HUDEP-2 (cell line): ENCODE measurements around the gene MLYCD.

Experiments
- DNase-seq, 76 experiments: peaks; one replicate each; lab custom pipeline; 2025; ENCODE audit not compliant: unreplicated experiment in 76 of 76; lab: John Stamatoyannopoulos, UW

MLYCD gene

DNA sequence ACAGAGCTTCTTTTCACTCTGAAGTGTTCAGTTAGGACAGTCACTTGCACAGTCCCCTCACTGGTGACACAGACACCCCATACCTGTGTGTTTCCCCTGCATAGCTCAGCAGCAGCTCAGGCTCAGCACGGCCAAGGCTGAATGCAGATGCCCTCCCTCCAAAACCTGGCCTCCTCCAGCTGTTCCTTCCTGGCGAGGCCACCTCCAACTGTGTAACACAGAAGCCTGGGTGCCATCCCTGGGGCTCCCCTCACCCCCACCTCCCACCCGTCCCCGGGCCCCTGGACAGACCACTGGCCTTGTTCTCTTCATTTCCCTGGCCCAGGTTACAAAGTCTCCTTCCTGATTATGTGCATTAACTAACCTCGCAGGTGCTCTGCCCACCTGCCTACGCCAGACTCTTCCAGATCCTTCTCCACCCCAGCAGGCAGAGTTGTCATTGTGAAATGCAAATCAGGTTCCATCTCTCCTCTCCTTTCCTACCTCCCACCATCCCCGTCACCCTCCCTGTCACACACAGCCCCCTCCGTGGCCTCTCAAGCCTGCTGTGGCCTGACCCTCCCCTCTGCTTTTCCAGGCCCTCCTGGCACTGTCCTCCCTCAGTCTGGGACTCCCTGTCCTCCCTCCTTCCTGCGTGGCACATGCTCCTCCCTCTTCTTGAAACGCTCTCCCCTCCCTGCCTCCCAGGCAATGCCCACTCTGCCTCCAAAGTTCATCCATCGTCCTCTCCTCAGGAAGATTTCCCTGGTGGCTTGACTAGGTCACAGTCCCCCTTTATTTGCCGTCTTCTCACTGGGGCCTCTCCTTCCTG, 26.4 kb downstream of the MLYCD start:
- DNase-seq, result no peak

- no peak for DNase-seq
These were observed 27.2 kb downstream of the MLYCD start for GRCh38 chr16:83925957-83926725.

GRCh38 chr16:83926726-83927397, 27.9 kb downstream of the MLYCD start:
- DNase-seq, result peak in 52 of 76 experiments; percentile 3 to 67 (median 32)

DNA sequence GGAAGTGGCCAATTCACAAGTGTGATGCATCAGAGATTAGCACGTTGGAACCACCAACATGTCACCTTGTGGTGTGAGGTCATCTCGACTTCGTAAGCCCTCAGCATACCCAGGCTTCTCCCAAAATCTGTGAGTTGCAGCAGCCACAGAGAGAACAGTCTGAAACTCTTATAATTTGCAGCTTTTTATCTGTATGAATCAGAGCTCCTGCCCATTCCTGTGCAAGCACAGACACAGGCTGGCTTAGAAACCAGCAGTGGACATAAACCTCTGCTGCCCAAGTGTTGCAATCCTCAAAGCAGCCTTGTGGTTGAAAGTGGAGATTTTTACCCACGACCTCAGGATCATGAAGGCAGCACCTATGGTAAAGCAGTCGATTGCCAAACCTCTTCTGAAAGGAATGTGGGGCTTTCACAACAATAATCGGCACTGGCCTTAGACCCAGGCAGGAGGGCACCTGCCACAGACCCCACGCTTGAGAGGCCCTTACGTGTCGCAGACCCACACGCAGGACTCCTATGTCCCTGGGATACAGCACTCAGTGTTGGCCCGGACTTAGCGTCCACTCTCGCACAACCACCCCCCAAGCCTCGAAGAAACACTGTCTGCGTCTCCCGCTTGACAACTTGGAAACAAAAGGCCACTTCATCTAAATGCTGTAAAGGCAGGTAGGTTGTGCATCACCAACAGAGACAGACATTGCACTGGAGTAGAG, 29.6 kb downstream of the MLYCD start:
- no peak for DNase-seq

GRCh38 chr16:83929811-83930555, 31.1 kb downstream of the MLYCD start:
- no peak for DNase-seq

- no peak for DNase-seq
These were observed 32.0 kb downstream of the MLYCD start for GRCh38 chr16:83930730-83931500.

DNA sequence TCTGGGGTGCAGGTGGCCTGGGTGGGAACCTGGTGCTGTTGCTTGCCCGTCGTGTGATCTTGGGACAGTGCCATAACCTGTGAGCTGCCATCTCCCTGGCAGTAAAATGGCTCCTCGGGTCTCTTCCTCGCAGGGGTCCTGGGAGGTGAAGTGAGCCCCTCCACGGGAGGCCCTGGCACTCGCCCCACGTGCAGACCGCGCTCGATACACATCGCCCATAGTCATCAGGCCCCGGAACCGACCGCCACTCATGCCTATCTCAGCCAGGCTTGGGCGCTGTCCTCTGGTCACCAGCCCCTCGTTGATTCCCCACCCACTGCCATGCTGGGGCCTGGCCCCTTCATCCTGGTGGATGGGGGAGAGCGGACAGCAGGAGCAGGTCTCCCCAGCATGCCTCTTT, 32.6 kb downstream of the MLYCD start:
- no peak for DNase-seq

DNA sequence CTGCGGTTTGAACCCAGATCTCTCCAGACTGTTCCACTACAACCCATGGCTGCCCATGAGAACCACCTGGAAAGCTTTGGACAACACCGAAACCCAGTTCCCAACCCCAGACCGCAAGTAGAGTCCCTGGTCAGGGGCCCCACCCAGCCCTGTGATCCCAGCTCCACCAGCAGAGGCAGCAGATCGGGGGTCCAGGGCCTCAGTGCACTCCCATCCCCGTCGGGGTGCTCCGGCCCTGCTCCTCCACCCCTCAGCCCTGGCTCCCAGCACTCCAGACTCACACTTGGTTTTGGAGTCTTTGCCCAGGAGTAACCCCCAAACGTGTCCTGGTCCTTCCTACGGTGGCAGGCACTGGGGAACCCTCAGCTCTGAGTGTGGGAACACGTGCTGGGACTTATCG, 33.4 kb downstream of the MLYCD start:
- DNase-seq, result no peak

DNA sequence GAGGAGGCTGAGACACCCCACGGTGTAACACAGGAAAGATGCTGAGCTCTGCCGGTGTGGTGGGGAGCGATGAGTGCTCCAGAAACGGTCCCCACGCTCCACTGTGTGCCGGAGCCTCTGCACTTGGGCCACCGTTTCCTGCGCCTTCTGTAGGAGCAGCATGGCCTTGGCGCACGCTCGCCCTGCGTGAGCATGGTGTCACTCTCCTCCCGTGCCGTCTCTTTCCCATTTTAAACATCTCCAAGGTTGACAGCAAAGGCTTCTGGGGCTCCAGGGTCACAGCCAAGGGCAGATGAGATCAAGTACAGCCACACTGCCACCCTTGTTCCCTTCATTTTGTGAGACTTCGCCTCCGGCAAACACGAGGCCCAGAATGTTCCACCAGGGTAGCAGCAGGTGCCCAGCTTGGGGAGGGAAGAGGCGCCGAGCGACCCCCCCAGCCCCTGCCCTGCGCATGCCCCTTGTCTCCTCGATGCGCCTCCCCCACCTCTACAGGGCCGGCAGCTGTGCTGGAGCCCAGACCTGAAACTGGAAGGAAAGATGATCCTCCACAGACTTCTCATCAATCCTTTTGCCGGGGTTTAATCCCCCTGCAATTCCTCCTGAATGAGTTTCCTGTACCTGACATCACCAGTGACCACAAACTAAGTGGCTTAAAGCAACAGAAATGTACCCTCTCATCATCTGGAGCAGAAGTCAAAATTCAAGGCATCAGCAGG, 34.2 kb downstream of the MLYCD start:
- DNase-seq, result no peak

DNA sequence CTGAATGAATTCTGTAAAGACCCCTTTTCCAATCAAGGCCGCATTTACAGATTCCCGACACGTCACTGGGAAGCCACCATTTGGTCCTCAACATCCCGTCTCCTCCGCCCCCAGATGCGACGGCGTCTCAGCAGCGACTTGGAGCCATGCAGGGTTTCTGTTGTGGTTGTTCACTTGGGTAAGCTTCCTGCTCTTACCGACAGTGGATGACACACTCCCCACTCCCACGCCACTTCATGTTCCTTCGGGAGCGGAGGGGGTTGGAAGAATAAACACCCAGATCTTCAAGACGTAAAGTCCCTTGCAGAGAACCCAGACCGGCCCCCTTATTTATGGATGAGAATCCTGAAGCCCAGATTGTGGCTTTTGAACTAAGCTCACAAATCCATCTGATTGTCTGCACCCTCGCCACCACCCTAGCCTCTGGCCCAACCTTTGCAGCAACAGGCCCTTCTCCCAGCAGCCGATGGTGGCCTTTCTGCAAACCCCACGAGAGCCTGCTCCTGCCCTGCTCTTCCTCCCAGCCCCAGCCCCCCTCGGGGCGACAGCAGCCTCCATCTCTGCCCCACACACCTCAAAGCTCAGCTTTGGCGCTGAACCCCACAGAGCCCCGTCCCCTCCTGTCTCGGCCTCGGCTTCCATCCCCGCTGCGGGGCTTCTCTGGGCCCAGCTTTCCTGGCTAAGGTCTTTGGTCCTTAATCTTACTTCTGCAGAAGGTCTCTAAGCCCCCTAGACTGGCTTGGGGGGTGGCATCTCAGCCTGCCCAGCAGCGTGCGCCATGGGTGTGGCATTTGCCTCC, 35.2 kb downstream of the MLYCD start:
- DNase-seq, result no peak

DNA sequence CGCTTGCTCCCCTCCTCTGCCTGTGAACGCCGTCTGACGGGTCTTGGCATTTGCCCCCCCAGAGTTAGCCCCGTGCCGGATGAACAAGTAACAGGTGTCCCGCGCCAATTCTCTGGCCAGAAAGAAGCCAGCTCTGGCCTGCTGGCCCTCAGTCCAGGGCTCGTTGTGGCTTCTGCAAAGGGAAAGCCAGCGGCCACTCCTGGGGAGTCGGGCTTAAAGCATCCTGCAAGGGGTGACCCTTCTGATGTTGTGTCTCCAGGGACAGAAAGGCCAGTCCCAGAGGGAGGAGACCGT, 35.7 kb downstream of the MLYCD start:
- no peak for DNase-seq

DNA sequence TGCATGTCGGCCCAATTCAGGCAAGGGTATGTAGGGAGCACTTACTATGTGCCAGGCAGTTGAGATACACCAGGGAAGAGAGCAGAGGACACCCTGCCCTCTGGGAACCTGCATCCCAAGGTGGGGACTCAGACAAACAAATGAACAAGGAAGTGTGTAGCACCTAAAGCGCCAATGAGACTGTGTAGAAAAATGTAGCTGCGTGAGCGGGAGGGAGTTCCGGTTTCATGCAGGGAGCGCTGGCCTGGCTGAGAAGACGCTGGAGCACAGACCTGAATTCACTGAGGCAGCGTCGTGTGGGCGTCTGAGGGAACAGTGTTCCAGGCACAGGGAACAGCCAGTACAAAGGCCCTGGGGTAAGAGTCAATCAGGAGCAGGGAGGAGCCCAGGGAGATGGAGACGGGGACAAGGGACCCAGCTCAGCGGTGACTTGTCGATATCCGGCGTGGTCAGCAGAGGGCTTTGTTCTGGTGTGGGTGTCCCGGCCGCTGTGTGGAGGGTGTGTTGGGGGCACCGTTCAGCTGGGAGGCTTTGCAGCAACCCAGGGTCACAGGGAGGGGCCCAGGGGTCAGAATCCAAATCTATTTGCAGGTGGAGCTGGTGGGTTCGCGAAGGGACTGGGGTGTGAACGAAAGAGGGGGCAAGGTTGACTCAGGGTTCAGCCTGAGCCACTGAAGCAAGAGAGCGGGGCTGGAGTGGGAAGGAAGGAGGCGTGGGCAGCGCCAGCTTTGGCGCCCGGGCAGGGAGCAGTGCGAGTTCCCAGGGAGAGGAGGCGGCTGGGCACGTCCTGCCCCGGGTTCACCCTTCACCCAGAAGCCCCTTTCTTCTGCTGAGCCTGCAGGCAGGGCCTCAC, 36.3 kb downstream of the MLYCD start:
- DNase-seq, result no peak

DNA sequence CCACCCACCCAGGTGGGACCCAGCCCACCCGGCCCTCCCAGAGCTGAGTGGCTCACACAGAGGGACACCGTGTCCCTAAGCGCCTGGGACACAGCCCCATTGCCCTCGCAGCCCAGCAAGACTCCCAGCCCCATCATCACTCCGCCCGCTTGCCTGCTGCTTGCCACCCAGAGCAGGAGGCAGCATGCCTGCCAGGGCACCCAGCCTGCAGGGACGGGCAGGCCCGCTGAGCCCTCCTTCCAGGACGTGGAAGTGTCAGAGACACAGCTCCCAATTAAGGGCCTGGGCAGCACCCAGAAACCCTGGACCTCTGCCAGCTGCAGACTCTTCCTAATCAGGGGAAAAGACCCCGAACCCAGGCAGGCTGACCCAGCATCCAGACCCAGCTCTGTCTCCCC, 36.9 kb downstream of the MLYCD start:
- no peak for DNase-seq

- no peak for DNase-seq
These were observed 37.8 kb downstream of the MLYCD start for GRCh38 chr16:83936581-83937165.

DNA sequence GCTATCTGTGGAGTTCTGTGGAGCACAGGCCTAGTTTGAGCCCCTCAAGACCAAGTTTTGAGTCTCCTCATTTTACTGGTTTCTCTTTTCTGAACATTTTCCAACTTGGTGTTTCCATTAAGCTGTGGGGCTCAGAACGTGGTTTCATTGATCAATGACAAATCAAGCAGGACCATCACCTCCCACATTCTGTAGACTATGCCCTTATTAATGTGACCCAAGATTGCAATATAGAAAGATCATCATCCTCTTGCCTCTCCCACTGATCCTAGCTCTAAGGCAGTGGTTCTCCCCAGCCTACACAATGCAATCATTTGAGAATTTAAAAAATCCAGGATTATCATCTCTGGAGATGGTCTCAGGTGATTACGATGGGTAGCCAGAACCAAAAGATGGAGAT, 38.4 kb downstream of the MLYCD start:
- no peak for DNase-seq

- DNase-seq, result no peak
These were observed 39.3 kb downstream of the MLYCD start for GRCh38 chr16:83937922-83938885.
